HK-2 (cell line): ENCODE data around the gene TRAPPC2.
A peak's percentile ranks its signal among the peaks of the same experiment; 100 is the strongest.

Experiments used
- DNase-seq: peaks from one replicate; pipeline ENCODE4 v3.0.0-alpha.2; 2018; ENCODE audit not compliant: unreplicated experiment

The TRAPPC2 gene

DNA sequence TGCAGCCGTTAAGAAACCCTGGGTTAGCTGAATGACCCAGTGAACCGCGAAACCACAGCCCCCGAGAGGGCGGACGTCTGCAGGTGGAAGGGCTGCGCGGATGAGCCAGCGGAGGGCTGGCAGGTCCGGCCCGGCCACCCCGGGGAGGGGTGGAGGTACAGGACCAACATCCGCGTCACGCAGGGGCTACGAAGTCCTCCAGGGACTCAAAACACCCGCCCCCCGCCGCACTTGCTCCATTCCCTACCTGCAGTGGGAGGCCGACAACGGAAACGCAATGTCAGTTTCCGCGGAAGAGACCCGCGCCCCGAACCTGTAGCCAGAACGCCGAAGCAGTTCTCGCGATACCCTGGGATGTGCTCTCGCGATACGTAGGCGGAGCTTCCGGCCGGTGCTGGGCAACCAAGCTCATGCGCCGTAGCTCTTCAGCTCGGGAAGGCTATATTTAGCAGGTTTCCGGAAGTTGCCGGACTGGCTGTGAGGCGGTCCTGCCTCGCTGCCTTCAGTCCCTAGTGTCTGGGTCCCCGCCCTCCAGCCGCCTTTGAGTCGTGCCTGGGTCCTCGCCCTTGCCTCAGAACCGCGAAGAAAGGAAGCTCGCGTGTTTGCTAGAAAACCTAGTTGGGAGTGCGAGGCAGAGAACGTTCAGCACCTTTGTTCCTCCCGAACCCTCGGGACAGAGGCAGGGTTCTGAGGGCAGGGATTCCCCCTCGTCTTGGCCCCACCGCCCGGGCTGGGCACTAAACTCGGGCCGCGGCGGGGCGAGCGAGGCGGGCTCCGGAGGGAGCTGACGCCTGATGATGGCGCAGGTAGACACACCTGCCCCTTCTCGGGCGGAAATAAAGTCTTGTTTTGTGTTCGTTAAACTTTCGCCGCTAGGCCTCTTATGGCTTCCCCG, at the start of gene TRAPPC2, which contains the start of gene OFD1:
TSS of gene TRAPPC2 (minus strand) at position 343 of the 895 bp plus-strand sequence. CDS start 14,657 bp downstream, outside the sequence.
TSS of gene OFD1 (plus strand) at position 471 of the 895 bp plus-strand sequence. CDS start at position 795, 324 bp downstream.
- peak; percentile 92 for DNase-seq

- DNase-seq = no peak
Measured at GRCh38 chrX:13780868-13781427, 46.5 kb upstream of the TRAPPC2 start.

DNA sequence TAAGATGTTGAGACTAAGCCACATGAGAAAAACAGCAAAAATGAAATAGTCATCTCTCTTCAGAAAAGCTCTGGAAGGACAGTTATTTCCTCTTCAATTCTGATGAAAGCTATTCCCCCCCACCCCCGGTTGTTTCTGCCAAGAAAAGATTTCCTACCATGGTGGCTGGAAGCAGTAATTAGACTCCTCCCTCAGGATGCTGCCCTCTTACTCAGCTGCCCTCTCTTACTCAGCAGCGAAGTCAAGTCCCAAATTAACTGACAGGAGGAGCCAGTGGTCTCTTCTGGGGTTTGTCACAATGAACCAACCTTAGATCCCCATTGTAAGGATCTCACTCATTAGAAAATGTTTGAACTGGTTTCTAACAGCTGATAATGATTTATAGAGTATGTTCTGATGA, 44.5 kb upstream of the TRAPPC2 start:
- DNase-seq = no peak

GRCh38 chrX:13776387-13776786, 42.0 kb upstream of the TRAPPC2 start:
- DNase-seq = no peak

DNA sequence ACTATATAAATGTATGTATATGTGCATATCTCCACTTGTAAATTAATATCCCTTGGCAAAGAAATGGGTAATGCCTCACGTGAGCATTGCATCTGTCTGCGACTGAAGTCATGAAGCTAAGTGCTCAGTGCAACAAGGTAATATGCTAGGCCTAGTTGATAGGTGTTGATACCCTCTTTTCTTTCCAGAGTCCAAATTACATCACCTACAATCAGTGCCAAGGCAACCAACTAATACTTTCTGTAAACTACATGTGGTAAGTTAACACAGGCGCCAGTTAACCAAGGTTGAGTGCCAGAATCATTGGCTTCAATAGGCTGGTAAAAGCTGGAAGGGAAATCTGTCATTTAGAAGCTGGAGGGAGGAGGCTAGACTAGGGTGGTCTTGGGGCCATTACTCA, 41.4 kb upstream of the TRAPPC2 start:
- DNase-seq = no peak

GRCh38 chrX:13774696-13775095, 40.3 kb upstream of the TRAPPC2 start:
- DNase-seq = no peak

- DNase-seq = no peak
Measured at GRCh38 chrX:13770013-13770535, 35.7 kb upstream of the TRAPPC2 start.

DNA sequence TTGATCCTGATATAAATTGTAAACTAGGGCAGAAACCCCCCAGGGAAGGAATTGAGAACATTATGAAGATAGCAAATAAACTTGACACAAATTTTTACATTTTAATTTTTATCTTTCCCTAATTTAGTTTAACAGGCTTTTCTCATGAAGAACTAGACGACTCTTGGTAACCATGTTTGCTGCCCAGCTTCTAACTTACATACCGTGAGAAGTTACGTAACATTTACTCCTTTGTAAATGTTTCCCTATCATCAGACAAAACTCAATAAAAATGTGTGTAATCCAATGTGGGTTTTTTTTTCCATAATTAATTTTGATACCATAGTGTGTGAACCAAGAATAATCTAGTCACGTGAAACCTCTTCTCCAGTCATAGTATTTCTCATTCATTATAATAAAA, 34.5 kb upstream of the TRAPPC2 start:
- DNase-seq = no peak

- no peak for DNase-seq
Measured at GRCh38 chrX:13764765-13765164, 30.3 kb upstream of the TRAPPC2 start.

DNA sequence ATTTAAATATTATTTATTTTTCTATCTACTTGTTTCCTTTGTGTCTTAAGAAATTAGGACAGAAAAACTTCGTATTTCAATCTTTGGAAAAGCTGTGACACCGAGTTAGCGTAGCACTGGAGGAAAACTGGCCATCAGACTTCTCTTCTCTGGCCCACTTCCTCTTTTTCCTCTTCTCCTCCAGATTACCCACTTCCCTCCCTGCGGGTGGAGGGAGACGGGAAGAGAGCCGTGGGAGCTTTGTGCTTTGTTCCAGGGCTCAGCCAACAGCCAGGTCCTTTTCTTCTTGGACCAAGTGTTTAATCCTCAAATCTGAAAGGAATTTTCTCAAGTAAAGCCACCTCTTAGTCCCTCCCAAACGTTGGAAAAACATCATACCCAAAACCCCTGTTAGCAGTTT, 29.9 kb upstream of the TRAPPC2 start:
- DNase-seq = no peak

DNA sequence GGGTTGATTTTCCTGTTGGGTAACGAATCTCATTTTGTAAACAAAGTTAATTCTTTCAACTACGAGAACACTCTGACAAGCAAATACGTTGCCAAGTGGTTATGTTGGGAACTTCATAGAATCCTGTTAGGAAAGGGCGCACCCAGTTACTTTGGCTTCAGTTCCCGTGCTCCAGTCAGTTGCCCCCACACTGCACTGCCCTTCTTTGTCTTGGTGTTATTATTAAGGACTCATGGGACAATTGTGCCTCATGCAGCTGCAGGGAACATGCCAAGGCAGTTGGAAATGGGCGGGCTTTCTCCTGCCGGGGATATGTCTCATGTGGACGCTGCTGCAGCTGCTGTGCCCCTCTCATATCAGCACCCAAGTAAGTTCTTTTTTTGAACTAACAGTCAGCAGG, 29.1 kb upstream of the TRAPPC2 start:
- DNase-seq = no peak

DNA sequence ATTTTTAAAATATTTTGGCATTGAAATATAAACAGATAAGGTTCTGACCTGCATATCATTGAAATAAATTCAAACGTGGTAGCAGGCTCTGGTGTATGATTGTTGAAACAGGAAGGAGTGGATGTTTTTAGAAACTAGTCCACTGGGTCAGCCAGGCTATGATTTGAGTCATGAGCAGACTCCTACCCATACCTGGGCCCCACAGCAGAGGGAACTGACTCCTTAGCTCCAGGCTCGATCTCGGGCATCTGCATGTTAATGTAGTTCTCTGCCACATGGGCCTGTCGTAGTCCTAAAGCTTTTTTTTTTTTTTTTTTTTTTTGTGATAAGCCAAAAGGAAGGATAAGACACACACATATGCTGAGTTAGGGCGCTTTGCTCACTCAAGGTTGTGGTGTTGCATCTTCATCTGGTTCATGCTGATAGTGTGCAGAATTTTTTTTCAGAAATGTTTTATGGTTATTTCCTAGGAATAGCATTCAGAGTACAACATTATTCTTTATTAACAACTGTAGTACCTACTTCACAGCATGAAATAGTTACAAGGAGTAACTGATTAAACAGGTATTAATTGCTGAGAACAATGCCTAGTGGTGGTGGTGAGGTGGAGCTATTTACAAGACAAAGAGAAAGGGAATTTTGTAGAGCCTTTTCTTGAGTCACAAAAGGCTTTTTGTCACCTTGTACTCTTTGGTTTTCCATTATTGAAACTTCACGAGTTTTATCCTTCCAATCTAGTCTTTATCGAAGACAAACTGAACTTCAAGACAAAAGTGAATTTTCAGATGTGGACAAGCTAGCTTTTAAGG, 27.4 kb upstream of the TRAPPC2 start:
- DNase-seq = no peak

DNA sequence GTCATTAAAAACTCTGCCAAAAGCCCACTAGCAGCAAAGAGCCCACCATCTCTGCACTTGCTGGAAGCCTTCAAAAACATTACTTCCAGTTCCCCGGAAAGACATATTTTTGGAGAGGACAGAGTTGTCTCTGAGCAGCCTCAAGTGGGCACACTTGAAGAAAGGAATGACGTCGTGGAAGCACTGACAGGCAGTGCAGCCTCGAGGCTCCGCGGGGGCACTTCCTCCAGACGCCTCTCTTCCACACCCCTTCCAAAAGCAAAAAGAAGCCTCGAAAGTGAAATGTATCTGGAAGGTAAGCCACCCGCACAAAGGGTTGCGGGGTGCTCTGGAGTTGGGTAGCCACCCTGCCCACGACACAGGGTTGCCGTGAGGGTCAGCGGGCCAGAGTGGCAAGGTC, 26.0 kb upstream of the TRAPPC2 start:
- no peak for DNase-seq

DNA sequence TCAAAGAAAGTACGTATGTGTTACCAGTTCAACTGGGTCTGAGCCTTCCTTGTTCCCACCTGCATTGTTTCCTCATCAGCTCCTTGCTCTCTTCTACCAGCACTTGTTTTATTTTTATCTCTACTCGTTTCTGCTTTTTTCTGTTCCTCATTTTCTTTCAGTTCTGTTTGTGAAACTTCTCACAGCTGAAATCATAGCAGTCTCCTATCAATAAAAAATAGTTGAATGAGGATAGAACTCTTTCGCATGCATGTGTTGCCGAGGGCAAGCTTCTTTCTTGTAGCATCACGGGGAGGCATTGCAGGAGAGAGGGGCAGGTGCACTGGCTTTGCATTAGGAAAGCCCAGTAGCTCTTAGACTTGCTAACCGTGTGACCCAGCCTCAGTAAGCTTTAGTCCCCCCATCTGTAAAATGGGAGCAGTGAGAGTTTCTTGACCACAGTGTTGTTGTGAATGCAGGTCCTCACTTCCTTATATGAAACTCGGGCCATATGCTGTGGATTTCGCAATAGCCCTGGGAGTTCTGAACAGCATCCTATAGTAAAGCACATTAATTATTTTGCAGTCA, 24.8 kb upstream of the TRAPPC2 start:
- no peak for DNase-seq

DNA sequence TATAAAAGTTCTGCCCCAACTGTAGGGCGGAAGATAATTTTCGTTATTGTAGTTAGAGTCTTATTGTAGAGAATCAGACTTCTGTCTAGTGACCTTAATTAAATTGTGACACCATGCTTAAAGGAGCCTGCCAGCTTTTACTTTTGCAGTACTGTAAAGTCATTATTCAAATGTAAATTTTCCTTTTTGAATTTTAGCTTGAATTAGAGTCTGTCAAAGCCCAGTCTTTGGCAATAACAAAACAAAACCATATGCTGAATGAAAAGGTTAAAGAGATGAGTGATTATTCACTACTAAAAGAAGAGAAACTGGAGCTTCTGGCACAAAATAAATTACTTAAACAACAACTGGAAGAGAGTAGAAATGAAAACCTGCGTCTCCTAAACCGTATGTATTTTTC, 22.0 kb upstream of the TRAPPC2 start:
- DNase-seq = no peak

GRCh38 chrX:13755254-13755653, 20.8 kb upstream of the TRAPPC2 start:
- no peak for DNase-seq

DNA sequence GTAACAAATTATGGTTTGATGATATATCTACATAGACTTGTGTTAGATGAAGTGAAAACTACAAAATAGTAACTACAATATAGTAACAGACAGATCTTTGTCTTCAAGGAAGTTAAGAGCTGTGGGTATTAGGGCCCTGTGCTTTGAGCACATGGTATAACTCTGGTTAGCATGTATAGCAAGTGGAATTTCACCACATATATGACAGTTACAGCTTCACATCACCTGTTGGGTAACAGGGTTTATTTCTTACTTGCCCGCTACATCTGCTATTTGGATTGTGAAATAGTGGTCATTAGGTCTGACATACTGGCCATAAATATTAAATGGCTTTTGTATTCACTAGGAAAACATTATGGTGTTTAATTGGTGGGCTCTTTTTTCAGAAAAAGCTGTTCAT, 20.3 kb upstream of the TRAPPC2 start:
- DNase-seq = no peak

- DNase-seq = no peak
Measured at GRCh38 chrX:13752646-13753045, 18.2 kb upstream of the TRAPPC2 start.

DNA sequence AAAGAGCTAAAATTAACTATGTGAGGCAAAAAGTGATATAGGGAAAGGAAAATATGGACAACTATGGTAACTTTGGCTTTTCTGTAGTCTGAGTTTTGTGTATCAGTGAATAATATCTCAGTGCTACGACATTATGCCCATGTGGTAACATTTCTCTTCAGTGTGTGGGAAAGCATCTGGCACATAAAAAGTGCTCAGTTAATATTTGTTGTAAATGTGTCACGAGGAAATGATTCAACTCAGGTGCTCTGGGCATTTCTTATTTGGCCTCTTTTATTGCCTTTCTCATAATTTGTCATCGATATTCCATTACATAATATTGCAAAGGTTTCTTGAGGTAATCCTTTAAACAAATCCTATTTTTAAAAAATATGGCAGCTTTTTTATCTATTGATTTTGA, 17.7 kb upstream of the TRAPPC2 start:
- DNase-seq = no peak

- DNase-seq = no peak
Measured at GRCh38 chrX:13750812-13751211, 16.4 kb upstream of the TRAPPC2 start.

DNA sequence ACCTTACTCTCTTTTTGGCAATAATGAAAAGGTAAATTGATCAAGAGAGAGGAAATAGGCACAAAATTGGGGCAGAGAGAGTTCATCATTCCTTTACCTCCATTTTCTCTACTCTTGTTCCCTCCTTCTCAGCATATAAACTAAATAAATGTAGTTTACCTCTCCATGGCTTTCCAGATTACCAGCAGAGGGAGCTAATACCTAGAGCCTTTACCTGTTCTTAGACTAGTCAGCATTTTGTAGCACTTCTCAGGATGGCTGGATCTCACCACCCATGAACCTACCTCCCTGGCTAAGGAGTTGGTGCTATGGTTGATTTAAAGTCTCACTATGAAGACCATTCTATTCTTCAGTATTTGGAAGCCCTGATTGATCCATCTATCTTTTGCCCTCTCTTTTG, 15.8 kb upstream of the TRAPPC2 start:
- no peak for DNase-seq

- no peak for DNase-seq
Measured at GRCh38 chrX:13748486-13748885, 14.1 kb upstream of the TRAPPC2 start.
